ENCODE results near the gene SEMA4F. TPM values are rescaled to one million over a fixed set of nuclear protein-coding genes. Genes with fewer than 3 reads are reported as not detected.
"Not testable (repeated sequence)": the region's sequence is repeated elsewhere in the genome, so short reads cannot be mapped to it uniquely, and the experiment has no call there.

The SEMA4F gene
- 1.4 TPM for total RNA-seq

DNA sequence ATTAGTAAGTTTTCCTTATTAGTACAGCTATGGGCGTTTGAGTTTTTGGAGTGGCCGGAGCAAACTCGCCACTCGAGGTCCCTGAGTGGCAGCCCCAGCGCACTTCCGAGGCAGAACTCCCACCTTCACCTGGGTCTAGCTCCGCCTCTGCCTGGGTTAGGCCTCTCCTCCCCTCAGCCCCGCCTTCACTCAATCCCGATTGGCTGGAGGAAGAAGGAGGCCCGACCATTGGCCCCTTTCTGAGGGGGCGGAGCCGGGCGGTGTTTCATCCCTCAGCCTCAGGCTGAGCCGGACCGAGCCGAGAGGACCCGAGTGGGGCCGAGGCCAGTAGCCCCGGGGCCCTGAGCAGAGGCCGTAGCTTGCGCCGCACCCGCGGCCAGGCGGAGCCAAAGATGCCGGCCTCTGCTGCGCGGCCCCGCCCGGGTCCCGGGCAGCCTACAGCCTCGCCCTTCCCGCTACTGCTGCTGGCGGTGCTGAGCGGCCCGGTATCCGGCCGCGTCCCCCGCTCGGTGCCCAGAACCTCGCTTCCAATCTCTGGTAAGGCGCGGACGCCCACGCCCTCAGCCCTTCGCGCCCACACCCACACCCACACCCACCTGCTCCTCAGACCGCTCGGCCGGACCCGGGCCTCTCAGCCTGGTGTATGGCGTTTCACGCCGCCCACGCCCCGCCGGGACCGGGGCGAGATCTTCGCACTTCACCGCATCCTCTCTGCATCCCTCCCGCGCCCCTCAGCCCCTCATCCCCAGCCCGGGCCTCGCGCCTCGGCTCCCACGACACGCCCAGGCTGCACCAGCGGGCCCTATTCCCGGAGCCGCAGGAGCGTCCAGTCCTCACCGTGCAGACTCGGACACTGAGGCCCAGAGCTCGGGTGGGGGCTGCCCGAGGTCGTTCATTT is at the start of gene SEMA4F:
Gene SEMA4F, plus strand, starts transcription at position 263 of the 898 bp plus-strand sequence. Its CDS starts 130 bp downstream, at position 393.
- peak; percentile 100 for ATAC-seq

GRCh38 chr2:74606927-74607326 is 47.1 kb upstream of the SEMA4F start:
- ATAC-seq = no peak

- ATAC-seq = no peak
These were observed 36.9 kb upstream of the SEMA4F start for GRCh38 chr2:74617122-74617521.

DNA sequence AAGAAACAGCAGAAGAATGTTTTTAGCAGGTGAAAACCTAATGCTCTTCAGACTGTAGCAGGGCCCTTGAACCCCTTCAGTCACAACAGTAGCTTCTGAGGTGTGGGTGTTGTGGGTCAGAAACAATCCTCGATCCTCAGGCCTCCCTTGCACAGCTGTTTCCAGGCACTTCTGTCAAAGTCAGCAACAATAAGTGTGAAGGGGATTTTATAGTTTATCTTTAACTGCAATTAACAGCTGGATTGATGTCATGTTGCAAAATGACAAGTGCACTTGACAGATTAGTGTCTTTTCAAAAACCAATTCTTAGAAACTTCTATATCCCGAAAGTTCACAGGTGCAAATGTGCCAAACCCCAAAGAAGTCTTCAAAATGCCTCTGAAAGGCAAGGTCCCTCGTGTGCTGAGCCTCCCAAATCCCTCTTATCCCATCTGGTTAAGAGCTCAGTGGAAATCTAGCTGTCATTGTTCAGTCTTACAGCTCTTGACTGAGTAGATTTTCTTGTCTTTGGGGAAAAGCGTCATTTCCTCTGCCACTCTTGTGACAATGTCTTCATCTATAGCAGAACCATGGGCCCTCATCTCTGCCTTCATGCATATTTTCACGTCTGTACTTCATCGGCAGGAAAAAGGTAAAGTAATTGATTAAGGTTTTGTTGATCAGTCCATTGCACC is 35.5 kb upstream of the SEMA4F start:
- ATAC-seq = no peak

GRCh38 chr2:74619651-74620297 is 34.3 kb upstream of the SEMA4F start:
- no peak for ATAC-seq

DNA sequence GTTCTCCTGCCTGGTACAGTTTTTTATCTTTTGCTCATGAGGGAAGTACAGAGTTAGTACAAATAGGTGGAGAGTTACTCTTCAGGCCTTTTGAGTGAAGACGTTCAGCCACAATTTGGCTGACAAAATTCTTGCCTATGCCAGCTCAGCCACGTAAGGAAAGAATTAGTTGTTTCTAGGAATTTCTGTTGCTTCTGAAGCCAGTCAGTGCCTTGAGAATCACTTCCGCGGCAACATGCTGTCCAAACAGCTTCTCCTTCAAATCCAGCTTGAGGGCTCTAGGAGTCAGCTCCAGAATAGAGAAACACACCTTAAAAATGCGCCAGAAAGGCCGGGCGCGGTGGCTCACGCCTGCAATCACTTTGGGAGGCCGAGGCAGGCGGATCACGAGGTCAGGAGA is 33.4 kb upstream of the SEMA4F start:
- no peak for ATAC-seq

DNA sequence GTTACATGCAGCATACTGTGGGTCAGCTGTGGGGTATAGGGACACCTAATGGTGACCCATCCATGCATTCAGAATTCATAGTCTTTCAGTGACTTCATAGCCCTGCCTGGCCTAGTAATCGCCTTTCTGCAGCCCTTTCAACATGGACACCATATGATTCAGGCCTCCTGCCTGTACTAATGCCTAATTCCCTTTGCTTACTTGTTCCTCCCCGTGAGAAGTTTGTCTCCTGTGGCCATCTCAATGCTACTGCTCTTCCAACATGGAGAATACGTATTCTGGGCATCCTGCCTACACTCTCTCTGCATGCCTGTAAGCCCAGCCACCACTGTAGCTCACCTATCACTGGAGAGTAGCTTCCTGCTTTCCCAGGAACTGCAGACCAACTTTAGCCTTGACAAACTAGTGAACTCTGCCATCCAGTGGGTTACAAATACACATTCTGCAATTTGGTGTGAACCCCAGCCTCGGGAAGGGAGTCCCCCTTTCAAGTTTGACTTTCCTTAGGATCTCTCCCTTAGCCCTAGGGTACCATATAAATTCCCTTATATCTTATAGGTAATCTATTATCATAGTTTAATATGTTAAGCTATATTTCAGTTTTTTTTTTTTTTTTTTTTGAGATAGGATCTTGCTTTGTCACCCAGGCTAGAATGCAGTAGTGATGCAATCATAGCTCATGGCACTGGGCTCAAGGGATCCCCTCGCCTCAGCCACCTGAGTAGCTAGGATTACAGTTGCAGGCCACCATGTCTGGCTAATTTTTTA is 28.2 kb upstream of the SEMA4F start:
- no peak for ATAC-seq

DNA sequence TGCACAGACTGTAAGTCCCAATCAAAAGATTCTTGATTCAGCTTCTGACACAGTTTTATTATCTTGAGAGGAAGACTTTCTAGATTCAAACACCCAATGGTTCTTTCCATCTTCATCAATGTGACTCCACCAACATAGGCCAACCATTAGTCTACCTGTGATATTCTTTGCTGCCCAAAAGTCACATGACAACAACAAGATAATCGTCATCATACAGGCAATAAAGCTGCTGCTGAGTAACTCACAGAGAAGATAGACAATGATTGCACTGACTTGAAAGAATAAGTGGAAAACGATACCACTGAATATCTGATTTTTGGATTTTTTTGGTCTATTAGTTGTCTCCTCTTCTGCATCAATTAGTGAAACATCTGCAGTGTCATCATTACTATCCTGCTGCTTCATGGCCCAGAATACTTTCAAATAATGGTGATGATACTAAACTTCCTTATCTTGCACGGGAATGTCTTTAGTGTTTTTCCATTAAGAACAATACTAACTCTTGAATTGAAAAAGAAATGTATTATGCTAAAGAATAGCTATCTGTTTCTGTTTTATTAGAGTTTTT is 25.4 kb upstream of the SEMA4F start:
- no peak for ATAC-seq

GRCh38 chr2:74630454-74630853 is 23.6 kb upstream of the SEMA4F start:
- not testable (repeated sequence) for ATAC-seq

DNA sequence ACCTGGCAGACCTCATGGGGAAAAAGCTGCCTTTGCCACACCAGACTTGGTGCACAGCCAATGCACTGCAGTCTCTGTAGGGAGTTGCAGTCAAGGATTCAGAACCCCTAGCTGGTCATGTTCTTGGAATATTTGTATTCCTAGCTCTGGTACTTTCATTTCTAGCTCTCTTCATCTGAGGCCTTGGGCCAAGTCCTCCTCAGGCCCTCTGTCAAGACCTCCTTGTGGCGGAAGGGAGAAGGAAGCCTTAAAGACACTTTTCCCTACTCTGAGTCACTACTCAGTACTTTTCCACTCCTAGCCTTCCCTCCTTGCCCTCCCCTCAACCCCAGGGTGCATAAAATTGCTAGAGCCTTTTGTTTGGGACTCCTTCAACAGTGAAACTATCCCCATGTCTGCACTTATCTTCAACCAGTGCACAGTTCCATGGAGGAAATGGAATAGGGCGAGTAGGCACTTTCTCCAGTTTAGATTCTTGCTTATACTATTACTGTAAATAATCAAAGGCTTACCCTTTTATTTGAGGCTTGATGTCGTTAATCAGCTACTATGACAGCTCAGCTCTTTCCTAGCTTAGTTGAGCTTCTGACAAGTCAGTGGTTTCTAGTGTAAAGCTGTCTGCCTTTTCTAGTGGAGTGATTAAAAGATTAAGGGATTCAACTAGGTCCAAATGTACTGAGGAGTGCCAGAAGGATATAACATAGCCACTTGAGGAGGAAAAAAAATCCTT is 21.7 kb upstream of the SEMA4F start:
- ATAC-seq = peak; percentile 89

DNA sequence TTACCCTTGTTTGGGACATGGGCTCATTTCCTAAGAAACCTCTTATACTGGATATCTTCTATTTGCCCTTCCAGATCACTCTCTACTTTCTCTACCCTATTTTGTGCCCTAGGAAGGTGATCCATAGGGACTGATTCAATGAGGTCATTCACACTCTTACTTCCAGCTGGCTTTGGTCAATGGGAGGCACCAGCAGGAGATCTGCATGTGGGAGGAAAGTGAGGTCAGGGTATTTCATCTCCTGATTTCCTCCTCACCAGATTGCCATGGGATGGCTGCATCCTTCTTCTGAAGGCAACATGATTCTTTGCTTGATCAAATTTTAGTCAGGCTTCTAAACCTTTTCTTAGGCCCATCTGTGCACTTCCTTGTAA is 21.1 kb upstream of the SEMA4F start:
- ATAC-seq = peak; percentile 10

DNA sequence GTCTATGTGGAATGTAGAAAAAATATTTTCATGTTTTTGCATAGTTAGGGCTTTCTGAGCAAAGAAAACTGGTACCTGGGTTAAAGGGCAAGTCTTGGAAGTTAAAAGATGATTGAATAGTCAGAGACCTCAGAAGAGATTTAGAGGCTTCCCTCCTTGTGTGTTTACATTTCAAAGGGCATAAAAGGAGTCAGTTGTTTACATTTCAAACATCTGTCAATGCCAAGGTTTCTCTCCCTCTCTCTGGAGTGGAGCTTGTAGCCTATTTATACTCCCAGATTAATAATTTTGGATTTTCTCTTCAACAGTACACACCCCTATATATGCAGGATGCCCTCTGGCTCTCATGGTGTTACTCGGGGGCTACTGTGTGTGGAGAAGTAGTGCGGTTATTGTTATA is 14.5 kb upstream of the SEMA4F start:
- no peak for ATAC-seq

DNA sequence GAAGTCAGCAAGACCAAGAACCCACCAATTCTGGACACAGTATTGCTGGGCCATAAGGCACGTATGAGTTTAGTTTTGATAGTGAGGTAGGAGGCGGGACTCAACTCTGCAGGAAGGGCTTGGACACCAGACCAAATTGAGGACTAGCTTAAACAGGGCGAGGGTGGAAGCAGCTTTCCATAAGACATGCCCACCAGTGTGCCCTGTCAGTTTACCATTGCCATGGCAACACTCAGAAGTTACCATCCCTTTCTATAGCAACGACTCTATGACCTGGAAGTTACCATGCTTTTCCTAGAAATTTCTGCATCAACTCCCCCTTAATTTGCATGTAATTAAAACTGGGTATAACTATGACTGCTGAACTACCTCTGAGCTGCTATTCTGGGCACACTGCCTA is 8.7 kb upstream of the SEMA4F start:
- no peak for ATAC-seq

DNA sequence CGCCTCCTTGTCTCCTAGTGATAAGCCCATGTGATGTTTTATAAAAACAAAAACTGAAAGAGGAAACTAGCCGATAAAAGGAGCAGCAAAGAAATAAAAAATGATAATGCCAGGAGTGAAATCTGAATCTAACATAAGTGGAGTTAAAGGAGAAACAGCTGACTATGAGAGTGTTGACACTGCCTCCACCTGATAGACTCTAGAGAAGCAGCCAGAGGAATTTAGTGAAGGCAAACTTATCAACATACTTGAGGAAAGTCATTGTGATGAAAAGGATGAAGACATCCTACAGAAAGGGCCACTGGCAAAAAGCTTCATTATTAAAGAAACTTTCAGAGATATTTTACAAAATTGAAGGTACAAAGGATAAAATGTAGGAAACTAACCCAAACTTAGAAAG is 7.8 kb upstream of the SEMA4F start:
- ATAC-seq = no peak

GRCh38 chr2:74646834-74647482 is 7.1 kb upstream of the SEMA4F start:
- ATAC-seq = peak; percentile 36

GRCh38 chr2:74648009-74648443 is 6.0 kb upstream of the SEMA4F start, which contains the start of gene M1AP:
Gene M1AP, minus strand, starts transcription at chr2:74648330. Its CDS starts 8,055 bp downstream, at chr2:74640275.
- peak; percentile 63 for ATAC-seq

- ATAC-seq = peak; percentile 17
These were observed 460 bp upstream of the SEMA4F start for GRCh38 chr2:74653589-74653984.

- no peak for ATAC-seq
These were observed 1.5 kb downstream of the SEMA4F start for GRCh38 chr2:74655579-74655978.

DNA sequence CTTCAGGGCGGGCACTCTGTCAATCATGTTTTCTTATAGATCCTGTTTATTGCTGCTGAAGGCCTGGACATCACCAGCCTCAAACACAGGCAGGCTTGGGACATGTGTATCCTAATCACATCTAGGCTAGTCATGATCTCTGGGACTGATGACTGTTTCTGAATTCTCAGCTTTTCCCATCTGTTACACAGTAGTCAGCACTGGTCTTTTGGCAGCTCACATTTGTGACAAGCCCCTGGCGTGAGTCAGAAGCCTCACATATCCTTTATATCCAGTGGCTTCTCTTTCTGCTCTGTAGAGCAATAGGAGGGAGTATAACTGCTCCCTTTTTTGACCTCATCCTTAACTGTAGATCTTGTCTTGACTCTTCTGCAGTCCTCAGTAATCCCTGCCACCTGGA is 4.5 kb downstream of the SEMA4F start:
- no peak for ATAC-seq

GRCh38 chr2:74659462-74659861 is 5.4 kb downstream of the SEMA4F start:
- no peak for ATAC-seq

- no peak for ATAC-seq
These were observed 14.0 kb downstream of the SEMA4F start for GRCh38 chr2:74668087-74668486.

All from esophagus mucosa (tissue), 1 donor.